T follicular helper cell (primary cell): ENCODE results near the gene CFL1.
"Not testable (repeated sequence)": the region's sequence is repeated elsewhere in the genome, so short reads cannot be mapped to it uniquely, and the experiment has no call there.

ENCODE experiments used
- DNase-seq: peaks from one replicate; pipeline ENCODE4 v3.0.0-alpha.2; 2020; ENCODE audit warnings: low read depth
- total RNA-seq, 2 experiments: gene quantifications; one replicate each; lab custom pipeline; 2026; lab: John Stamatoyannopoulos, UW

CFL1 gene
- 478 to 535 reads per million in 2 experiments for total RNA-seq

- DNase-seq: peak; percentile 95
These were observed at the start of gene CFL1 for GRCh38 chr11:65857853-65858680. CFL1 (minus strand) TSS chr11:65858180; CDS start chr11:65858099, 81 bp downstream.

- no peak for DNase-seq
These were observed 48.6 kb upstream of the CFL1 start for GRCh38 chr11:65906602-65907001.

DNA sequence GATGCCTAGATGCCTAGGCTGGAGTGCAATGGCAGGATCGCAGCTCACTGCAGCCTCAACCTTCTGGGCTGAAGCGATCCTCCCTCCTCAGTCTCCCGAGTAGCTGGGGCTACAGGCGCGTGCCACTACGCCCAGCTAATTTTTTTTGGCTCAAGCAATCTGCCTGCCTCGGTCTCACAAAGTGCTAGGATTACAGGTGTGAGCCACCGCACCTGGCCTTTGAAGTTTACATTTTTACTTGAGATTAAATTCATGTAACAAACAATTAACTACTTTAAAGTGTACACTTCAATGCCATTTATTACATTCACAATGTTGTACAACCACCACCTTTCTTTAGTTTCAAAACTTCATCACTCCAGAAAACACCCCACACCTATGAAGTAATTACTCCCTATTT, 45.7 kb upstream of the CFL1 start:
- DNase-seq: no peak

DNA sequence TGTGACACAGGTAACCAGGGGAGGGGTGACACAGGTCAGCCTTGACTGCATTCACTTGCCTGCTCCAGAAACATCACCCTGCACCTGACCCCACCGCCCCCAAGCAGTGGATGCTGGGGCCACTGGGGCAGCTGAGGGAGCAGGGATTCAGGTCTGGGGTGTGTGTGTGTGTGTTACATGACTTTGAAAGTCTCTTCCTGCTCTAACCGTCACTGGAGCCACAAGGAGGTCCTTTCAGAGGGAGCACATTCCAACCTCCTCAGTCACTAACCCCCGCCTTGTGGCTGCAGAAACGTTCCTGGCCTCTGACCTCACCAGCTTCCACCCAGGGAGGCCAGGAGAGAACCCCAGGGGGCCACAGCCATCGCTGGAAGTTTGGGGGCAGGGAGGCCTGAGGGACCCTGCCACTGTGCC, 45.1 kb upstream of the CFL1 start:
- no peak for DNase-seq

DNA sequence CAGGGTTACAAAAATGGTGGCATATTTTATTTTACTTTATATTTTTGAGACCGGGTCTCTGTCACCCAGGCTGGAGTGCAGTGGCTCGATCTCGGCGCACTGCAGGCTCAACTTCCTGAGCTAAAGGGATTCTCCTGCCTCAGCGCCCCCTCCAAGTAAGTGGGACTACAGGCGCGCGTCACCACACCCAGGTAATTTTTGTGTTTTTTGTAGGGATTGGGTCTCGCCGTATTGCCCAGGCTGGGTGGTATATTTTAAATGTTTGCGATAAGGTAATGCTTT, 42.9 kb upstream of the CFL1 start:
- no peak for DNase-seq

- DNase-seq: peak; percentile 93
These were observed 42.3 kb upstream of the CFL1 start, which contains the start of gene FOSL1 for GRCh38 chr11:65900125-65900898. FOSL1 (minus strand) TSS chr11:65900388; CDS start chr11:65900339, 49 bp downstream.

DNA sequence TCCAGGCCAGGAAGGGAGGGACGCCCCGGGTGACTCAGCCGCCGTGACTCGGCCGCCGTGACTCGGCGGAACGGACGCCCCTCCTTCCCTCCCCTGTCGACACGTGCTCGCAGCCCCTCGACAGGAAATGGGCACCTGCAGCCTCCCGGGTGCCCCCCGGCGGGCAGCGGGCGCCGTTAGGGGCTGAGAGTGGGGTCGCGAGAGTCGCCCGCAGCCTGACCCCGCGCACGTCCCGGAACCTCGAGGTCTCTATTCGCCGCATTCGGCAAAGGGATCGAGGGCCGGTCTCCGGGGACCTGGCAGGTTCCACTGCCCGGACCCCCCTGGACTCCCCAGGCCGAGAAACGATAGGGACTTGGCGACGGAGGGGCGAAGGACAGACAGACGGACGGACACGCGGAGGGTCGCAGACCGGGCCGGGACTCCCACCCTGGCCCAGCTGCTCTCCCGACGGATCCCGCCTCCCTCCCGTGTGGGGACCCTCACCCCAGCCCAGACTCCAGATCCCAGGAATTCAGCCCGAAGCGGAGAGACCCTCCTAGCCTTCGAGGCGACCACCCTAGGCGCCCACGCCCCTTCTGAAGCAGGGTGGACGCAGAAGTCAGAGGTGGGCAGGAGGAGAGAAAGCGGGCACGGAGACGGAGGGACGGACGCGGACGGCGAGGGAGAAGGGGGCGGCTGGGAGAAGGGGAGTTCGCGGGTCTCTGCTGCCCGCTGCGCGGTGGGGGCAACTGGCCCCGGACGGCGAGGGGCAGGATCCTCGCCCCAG, 41.6 kb upstream of the CFL1 start:
- DNase-seq: peak; percentile 39

- DNase-seq: no peak
These were observed 40.8 kb upstream of the CFL1 start for GRCh38 chr11:65898656-65899355.

GRCh38 chr11:65897020-65897471, 39.1 kb upstream of the CFL1 start:
- DNase-seq: no peak

DNA sequence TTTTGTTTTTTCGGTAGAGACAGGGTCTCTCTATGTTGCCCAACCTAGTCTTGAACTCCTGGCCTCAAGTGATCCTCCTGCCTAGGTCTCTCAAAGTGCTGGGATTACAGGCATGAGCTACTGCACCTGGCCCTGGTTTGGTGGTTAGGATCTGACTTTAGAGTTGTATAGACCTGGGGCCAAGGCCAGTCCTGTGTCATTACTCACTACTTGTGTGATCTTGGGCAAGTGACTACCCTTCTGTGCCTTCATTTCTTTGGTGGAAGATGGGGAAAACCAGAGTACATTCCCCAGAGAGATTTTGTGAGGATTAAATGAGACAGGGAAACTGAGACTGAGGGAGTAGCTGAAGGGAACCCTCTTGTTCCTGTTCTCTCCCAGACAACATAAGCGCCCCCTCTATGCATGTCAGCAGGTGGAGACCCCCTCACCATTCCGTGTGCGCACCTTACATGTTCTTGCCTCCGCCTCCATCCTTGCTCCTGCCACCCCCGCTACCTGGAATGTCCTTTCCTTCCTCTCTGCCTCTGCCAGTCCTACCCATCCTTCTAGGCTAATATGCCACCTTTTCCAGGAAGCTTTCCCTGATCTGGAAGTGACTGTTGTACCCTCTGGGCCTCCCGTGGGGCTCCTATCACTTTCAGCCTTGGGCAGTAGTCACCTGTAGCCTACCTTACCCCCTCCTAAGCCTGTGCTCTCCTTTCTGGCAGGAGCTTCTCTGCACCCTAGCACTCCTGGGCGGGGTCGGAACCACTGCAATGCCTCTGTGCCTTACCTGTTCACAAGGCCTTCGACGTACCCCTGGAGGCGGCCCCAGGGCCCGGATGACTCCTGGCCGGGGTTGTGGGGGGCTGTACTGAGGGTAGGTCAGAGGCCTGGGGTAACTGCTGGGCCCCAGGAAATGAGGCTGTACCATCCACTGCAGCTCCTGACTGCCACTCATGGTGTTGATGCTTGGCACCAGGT, 38.3 kb upstream of the CFL1 start:
- DNase-seq: no peak

DNA sequence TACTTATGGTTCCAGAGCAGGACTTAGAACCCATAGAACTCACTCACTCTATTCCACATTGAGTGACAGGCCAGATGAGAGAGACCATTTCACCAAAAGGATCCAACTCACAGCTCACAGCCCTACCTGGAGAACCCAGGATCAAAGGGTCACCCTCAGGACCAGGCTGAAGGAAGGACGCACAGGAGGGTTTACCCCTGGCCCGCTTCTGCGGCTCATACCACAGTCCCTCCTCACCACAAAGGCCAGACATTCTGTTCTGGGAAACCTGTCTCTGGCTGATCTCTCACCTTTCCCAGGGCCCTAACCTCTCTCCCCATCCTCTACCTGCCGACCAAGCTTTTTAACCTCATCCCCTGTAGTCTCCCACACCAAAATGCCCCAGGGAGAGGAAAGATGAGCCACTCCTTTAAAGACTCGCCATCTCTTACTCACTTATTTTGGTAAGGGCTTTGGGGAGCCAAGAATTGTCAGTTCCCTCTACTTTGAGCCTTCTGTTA, 37.6 kb upstream of the CFL1 start:
- no peak for DNase-seq

- DNase-seq: no peak
These were observed 36.1 kb upstream of the CFL1 start for GRCh38 chr11:65894034-65894591.

- no peak for DNase-seq
These were observed 34.8 kb upstream of the CFL1 start for GRCh38 chr11:65892661-65893317.

- not testable (repeated sequence) for DNase-seq
These were observed 34.2 kb upstream of the CFL1 start for GRCh38 chr11:65892137-65892540.

GRCh38 chr11:65891219-65892136, 33.5 kb upstream of the CFL1 start:
- no peak for DNase-seq

- peak; percentile 98 for DNase-seq
These were observed 32.6 kb upstream of the CFL1 start, which contains the start of gene CCDC85B for GRCh38 chr11:65890324-65891218. CCDC85B (plus strand) TSS chr11:65890673; CDS start chr11:65890784, 111 bp downstream.
